ENCODE data around the gene ZDHHC12.

ZDHHC12 gene

GRCh38 chr9:128706045-128706444 is 17.9 kb downstream of the ZDHHC12 start:
- no peak for ATAC-seq
- TF ChIP-seq ZNF8 (CRISPR knock-in tag; IDR thresholded peaks at IDR 0.05): no peak
- TF ChIP-seq CSRNP3 (CRISPR knock-in tag; IDR thresholded peaks at IDR 0.05): no peak
- no peak for TF ChIP-seq ISL1 (CRISPR knock-in tag; IDR thresholded peaks at IDR 0.05)
- no peak for TF ChIP-seq ZNF70 (CRISPR knock-in tag; IDR thresholded peaks at IDR 0.05)
- TF ChIP-seq ZC3H10 (CRISPR knock-in tag; IDR thresholded peaks at IDR 0.05): no peak
- no peak for TF ChIP-seq ARNTL (CRISPR knock-in tag; IDR thresholded peaks at IDR 0.05; ENCODE audit: borderline replicate concordance, low read depth)
- TF ChIP-seq OSR1 (CRISPR knock-in tag; IDR thresholded peaks at IDR 0.05): no peak
- TF ChIP-seq PATZ1 (CRISPR knock-in tag; IDR thresholded peaks at IDR 0.05; ENCODE audit: borderline replicate concordance): no peak

GRCh38 chr9:128705051-128705965 is 18.6 kb downstream of the ZDHHC12 start:
- no peak for ATAC-seq
- TF ChIP-seq CSDC2 (CRISPR knock-in tag; IDR thresholded peaks at IDR 0.05): no peak
- TF ChIP-seq ZNF565 (CRISPR knock-in tag; conservative IDR thresholded peaks at IDR 0.05; ENCODE audit: low read depth): no peak
- no peak for TF ChIP-seq TCF4 (CRISPR knock-in tag; IDR thresholded peaks at IDR 0.05; ENCODE audit: borderline replicate concordance)
- TF ChIP-seq BACH2 (CRISPR knock-in tag; IDR thresholded peaks at IDR 0.05; ENCODE audit: borderline replicate concordance): no peak
- no peak for TF ChIP-seq ZFP3 (CRISPR knock-in tag; IDR thresholded peaks at IDR 0.05)
- no peak for TF ChIP-seq ESRRG (CRISPR knock-in tag; IDR thresholded peaks at IDR 0.05)
- no peak for TF ChIP-seq POU6F1 (CRISPR knock-in tag; IDR thresholded peaks at IDR 0.05; ENCODE audit: borderline replicate concordance, low read depth)
- TF ChIP-seq PPARA (CRISPR knock-in tag; IDR thresholded peaks at IDR 0.05; ENCODE audit: borderline replicate concordance): no peak
- no peak for TF ChIP-seq TSHZ2 (CRISPR knock-in tag; IDR thresholded peaks at IDR 0.05)
- TF ChIP-seq SNAI2 (CRISPR knock-in tag; IDR thresholded peaks at IDR 0.05): no peak
- no peak for TF ChIP-seq CREB5 (CRISPR knock-in tag; IDR thresholded peaks at IDR 0.05; ENCODE audit: low read depth)
- no peak for TF ChIP-seq OSR1 (CRISPR knock-in tag; IDR thresholded peaks at IDR 0.05)
- no peak for TF ChIP-seq ISL1 (CRISPR knock-in tag; IDR thresholded peaks at IDR 0.05)
- TF ChIP-seq ZC3H10 (CRISPR knock-in tag; IDR thresholded peaks at IDR 0.05): no peak
- TF ChIP-seq TOX (CRISPR knock-in tag; IDR thresholded peaks at IDR 0.05; ENCODE audit: borderline replicate concordance): no peak
- no peak for TF ChIP-seq PATZ1 (CRISPR knock-in tag; IDR thresholded peaks at IDR 0.05; ENCODE audit: borderline replicate concordance)
- no peak for TF ChIP-seq ARNTL (CRISPR knock-in tag; IDR thresholded peaks at IDR 0.05; ENCODE audit: borderline replicate concordance, low read depth)
- TF ChIP-seq ZFP30 (CRISPR knock-in tag; IDR thresholded peaks at IDR 0.05): no peak

All from SK-N-SH treated with all-trans-retinoic acid at 6 μM for 48 hours (cell line).